Activated T-helper 1 cell treated with anti-CD3 and anti-CD28 coated beads, Interleukin-12 subunit alpha, Interleukin-12 subunit beta, Interleukin-2, Interleukin-4 antibody, amounts not matched to agents 30 ng/mL and 10 ng/mL and 1 ng/mL, durations not matched to agents 14 hours and 24 hours and 36 hours (primary cell): ENCODE data around the gene LIPJ. TPM values are rescaled to one million over a fixed set of nuclear protein-coding genes. Genes with fewer than 3 reads are reported as not detected.

Source experiments
- DNase-seq: peaks from one replicate; pipeline ENCODE4 v3.0.0; 2021; ENCODE audit warnings: low spot score
- H3K27ac Mint-ChIP-seq: one replicate; pipeline ENCODE4 v1.8.0; 2021; ENCODE audit warnings: mild to moderate bottlenecking, mixed read lengths
- H3K27me3 Mint-ChIP-seq: one replicate; pipeline ENCODE4 v1.8.0; 2022; ENCODE audit warnings: mild to moderate bottlenecking, moderate library complexity, mixed read lengths; ENCODE audit not compliant: insufficient read depth
- H3K36me3 Mint-ChIP-seq: one replicate; pipeline ENCODE4 v1.8.0; 2021; ENCODE audit warnings: low read depth, mixed read lengths
- H3K4me1 Mint-ChIP-seq: one replicate; pipeline ENCODE4 v1.8.0; 2021; ENCODE audit warnings: low read depth, mixed read lengths
- H3K4me3 Mint-ChIP-seq: one replicate; pipeline ENCODE4 v1.8.0; 2021; ENCODE audit warnings: mild to moderate bottlenecking, moderate library complexity, mixed read lengths
- H3K9me3 Mint-ChIP-seq: one replicate; pipeline ENCODE4 v1.8.0; 2021; ENCODE audit warnings: mixed read lengths
- intact Hi-C: fragments of 100-400 bp; cut with micrococcal nuclease; formaldehyde crosslinking; loops from one replicate; pipeline ENCODE4 v1.15.1; 2024
- total RNA-seq: library from RNA; stranded (reverse); gene quantifications from 2 replicates; pipeline ENCODE4 v1.2.3, GENCODE V29; 2022

LIPJ gene
- total RNA-seq, 1 donor from 2014 or later: not detected

DNA sequence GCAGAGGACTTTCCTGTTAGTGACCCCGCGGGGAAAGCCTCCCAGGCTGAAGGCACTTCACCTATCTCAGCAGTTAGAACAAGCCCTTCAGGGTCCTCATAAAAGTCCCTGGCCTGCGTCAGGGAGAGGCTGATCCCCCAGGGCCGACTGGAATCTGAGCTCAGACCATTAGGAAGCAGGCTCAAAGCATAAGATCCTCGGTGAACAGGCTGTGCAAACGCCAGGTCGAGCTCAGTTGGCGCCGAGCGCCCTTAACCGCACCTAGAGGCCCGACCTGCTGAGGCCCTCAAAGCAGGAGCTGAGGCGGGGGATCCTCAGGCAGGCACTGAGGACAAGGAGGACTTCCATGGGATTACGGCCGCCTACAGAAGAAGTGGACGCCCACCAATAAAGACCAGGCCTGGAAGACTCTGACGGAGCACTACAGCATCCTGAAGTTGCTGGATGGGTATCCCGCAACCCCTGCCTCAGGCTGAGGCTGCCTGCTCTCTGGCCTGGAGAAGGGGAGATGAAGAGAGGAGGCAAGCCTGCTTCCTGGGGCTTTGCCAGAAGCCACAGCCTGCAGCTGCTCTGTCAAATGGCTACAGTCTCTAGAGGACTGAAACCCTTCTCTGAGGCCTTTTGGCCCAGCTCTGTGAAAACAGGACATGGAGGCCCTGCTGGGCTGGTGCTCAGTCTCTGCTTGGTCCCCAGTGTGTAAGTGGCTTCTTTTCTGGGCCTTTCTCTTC, 29.9 kb downstream of the LIPJ start:
- no peaks in the 10 kb centered on the region for H3K36me3 Mint-ChIP-seq
- no peak overlapping the region for H3K27ac Mint-ChIP-seq
- intact Hi-C loops: no loop called here
- H3K27me3 Mint-ChIP-seq: peaks cover 2% of the 10 kb centered on the region
- no peaks in the 10 kb centered on the region for H3K4me1 Mint-ChIP-seq
- no peaks in the 10 kb centered on the region for H3K9me3 Mint-ChIP-seq
- DNase-seq: no peak
- no peak overlapping the region for H3K4me3 Mint-ChIP-seq

DNA sequence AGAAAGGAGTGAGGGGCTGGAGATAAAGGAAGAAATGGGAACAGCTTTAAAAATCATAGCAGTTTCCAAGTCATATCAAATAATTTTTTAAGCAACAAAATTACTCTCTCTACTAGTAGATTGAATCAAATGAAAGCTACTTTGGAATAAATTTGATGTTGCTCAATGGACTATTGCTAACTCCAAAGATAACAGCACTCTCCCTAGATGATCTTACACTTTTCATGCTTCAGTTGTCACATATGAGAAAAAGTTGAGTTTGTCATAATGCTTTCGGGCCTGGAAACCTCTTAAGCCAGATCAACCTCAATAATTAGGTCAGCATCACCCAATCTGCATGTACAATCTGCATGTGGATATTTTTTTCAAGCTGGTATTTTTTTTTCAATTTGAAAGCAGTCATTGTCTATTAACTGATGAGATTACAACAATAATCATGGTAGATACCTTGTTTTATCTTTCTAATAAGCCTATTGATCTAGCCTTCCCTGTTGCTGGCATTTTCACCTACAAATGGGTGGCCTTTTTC, 31.3 kb downstream of the LIPJ start:
- Mint-ChIP-seq H3K36me3 (no peaks in the 10 kb centered on the region), H3K4me1 (no peaks in the 10 kb centered on the region), H3K4me3 (no peak overlapping the region), H3K27ac (no peak overlapping the region), H3K27me3 (peaks cover 6% of the 10 kb centered on the region), H3K9me3 (no peaks in the 10 kb centered on the region)
- intact Hi-C loops: no loop called here
- DNase-seq: no peak

DNA sequence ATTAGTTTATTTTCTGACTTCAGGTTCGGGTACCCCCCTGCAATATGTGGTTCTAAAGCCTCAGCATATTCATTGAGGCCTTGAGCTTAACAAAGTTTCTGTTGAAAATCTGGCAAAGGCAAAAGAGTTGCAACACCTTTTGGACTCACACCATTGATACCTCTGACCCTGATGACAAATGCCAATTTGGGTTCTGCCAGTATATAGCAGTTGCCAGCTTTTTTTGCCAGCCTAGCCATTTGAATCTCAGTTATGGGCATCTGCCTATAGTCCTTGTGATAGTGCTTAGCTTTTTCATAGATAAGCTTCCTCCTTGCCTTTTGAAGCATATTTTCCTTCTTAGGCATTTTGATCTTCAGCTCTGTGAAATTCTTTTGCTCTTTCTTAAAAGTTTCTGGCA, 31.9 kb downstream of the LIPJ start:
- intact Hi-C loops: no loop called here
- Mint-ChIP-seq H3K4me3 (no peak overlapping the region), H3K4me1 (no peaks in the 10 kb centered on the region), H3K36me3 (no peaks in the 10 kb centered on the region), H3K9me3 (no peaks in the 10 kb centered on the region), H3K27me3 (peaks cover 6% of the 10 kb centered on the region), H3K27ac (no peak overlapping the region)
- no peak for DNase-seq

GRCh38 chr10:88620441-88620840, 33.9 kb downstream of the LIPJ start:
- Mint-ChIP-seq H3K4me1 (no peaks in the 10 kb centered on the region), H3K4me3 (no peak overlapping the region), H3K36me3 (no peaks in the 10 kb centered on the region), H3K27ac (no peak overlapping the region), H3K9me3 (no peaks in the 10 kb centered on the region), H3K27me3 (peaks cover 6% of the 10 kb centered on the region)
- no peak for DNase-seq
- intact Hi-C loops: no loop called here

- Mint-ChIP-seq H3K36me3 (no peaks in the 10 kb centered on the region), H3K9me3 (no peaks in the 10 kb centered on the region), H3K27ac (no peak overlapping the region), H3K4me1 (no peaks in the 10 kb centered on the region), H3K27me3 (peaks cover 8% of the 10 kb centered on the region), H3K4me3 (no peak overlapping the region)
- DNase-seq: no peak
- intact Hi-C loops: no loop called here
Observed at GRCh38 chr10:88623835-88624234, 37.3 kb downstream of the LIPJ start.

DNA sequence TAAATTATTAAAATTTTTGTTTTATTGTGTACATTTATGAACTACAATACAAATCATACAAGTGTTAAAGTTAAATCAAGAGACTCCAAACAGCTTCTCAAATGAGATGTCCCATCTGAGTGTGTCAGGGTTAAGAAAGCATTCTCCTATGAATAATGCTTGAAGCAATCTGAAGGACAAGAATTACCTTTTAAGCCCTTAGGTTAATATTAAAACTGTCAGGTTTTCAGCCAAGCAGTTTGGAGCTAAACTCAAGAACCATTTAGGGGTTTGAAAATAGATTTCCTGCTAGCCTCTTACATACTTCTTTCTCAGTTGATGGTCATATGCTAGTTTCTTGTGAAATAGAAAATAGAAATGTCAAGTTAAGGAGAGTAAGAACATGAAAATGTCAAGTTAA, 38.3 kb downstream of the LIPJ start:
- Mint-ChIP-seq H3K27me3 (peaks cover 8% of the 10 kb centered on the region), H3K4me3 (no peak overlapping the region), H3K36me3 (no peaks in the 10 kb centered on the region), H3K9me3 (no peaks in the 10 kb centered on the region), H3K4me1 (no peaks in the 10 kb centered on the region), H3K27ac (no peak overlapping the region)
- no peak for DNase-seq
- intact Hi-C loops: no loop called here

DNA sequence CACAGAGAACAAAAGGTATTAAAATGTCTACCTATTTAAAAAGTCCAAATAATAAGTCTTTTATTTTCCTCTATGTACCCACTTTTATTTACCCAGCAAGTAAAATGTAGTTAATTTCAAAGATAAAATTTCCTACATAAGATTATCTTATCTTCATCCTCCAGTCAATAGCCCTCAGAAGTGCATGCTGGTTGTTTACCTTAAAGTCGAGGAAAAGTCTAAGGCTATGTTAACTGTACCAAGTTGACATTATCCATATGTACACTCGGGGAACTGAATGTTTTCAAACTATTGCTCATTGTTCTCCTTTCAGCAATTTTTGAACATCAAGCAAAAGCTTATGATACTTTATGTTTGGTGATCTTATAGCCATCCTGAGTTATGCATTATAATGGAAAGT, 53.6 kb downstream of the LIPJ start:
- Mint-ChIP-seq H3K27me3 (peaks cover 11% of the 10 kb centered on the region), H3K4me1 (no peaks in the 10 kb centered on the region), H3K36me3 (no peaks in the 10 kb centered on the region), H3K9me3 (no peaks in the 10 kb centered on the region), H3K27ac (no peak overlapping the region), H3K4me3 (no peak overlapping the region)
- DNase-seq: no peak
- intact Hi-C loops: no loop called here

DNA sequence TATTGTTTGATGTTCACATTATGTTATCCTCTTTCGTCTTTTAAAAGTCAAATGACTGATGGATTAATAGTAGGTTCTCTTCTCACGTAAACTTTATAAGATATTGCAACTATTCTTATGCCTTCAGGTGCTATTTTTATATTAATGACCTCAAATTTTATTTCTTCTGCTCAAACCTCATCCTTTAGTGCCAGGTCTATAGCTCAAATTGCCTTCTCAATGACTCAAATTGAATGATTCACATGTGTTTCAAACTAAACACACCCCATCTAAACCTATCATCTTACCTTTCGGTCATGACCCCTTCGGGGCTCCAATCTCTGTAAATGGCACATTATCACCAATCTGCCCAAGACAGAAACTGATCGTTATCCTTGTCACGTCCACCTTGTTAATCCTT, 55.6 kb downstream of the LIPJ start:
- Mint-ChIP-seq H3K9me3 (no peaks in the 10 kb centered on the region), H3K4me3 (no peak overlapping the region), H3K4me1 (no peaks in the 10 kb centered on the region), H3K36me3 (no peaks in the 10 kb centered on the region), H3K27ac (no peak overlapping the region), H3K27me3 (peaks cover 13% of the 10 kb centered on the region)
- intact Hi-C loops: no loop called here
- no peak for DNase-seq

GRCh38 chr10:88642963-88643362, 56.4 kb downstream of the LIPJ start:
- Mint-ChIP-seq H3K4me1 (no peaks in the 10 kb centered on the region), H3K27me3 (peaks cover 13% of the 10 kb centered on the region), H3K4me3 (no peak overlapping the region), H3K27ac (no peak overlapping the region), H3K36me3 (no peaks in the 10 kb centered on the region), H3K9me3 (no peaks in the 10 kb centered on the region)
- no peak for DNase-seq
- intact Hi-C loops: no loop called here

- Mint-ChIP-seq H3K9me3 (no peaks in the 10 kb centered on the region), H3K36me3 (no peaks in the 10 kb centered on the region), H3K27me3 (peaks cover 15% of the 10 kb centered on the region), H3K4me1 (no peaks in the 10 kb centered on the region), H3K27ac (no peak overlapping the region), H3K4me3 (no peak overlapping the region)
- intact Hi-C loops: no loop called here
- DNase-seq: no peak
Observed at GRCh38 chr10:88647061-88647615, 60.6 kb downstream of the LIPJ start.

- Mint-ChIP-seq H3K4me3 (no peak overlapping the region), H3K4me1 (no peaks in the 10 kb centered on the region), H3K27me3 (peaks cover 11% of the 10 kb centered on the region), H3K9me3 (no peaks in the 10 kb centered on the region), H3K36me3 (no peaks in the 10 kb centered on the region), H3K27ac (no peak overlapping the region)
- no peak for DNase-seq
- intact Hi-C loops: no loop called here
Observed at GRCh38 chr10:88651101-88651551, 64.6 kb downstream of the LIPJ start.

DNA sequence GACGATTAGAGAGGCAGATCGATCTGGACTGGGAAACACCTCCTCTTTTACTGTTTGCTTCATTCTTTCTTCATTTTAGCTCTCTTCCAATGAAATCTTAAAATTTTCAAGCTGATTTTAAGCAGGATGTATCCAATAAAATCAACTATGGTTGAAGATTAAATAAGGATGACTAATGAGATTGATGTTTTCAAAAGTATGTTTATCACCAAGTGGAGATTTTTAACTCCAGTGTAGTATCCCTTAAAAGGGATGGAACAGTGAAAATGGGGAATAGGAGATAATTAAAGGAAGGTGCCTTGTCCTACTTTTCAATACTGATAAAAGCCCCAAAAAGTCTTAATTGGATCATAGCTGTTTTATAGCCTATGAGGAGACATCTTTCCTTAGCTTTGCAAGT, 66.1 kb downstream of the LIPJ start:
- H3K27ac Mint-ChIP-seq: no peak overlapping the region
- H3K4me3 Mint-ChIP-seq: no peak overlapping the region
- peaks cover 14% of the 10 kb centered on the region for H3K27me3 Mint-ChIP-seq
- DNase-seq: no peak
- H3K4me1 Mint-ChIP-seq: no peaks in the 10 kb centered on the region
- no peaks in the 10 kb centered on the region for H3K9me3 Mint-ChIP-seq
- H3K36me3 Mint-ChIP-seq: no peaks in the 10 kb centered on the region
- intact Hi-C loops: no loop called here
